ENCODE measurements around the gene ALOX5AP.

GRCh38 chr13:30712536-30713532 lies 22.5 kb upstream of the ALOX5AP start:
- no peak for TF ChIP-seq CTCF (IDR thresholded peaks at IDR 0.05; ENCODE audit: low read length)
- TF ChIP-seq EZH2 (optimal IDR thresholded peaks at IDR 0.05; ENCODE audit: low read depth, low read length), result no peak

All from MM.1S (cell line).